AG08395 (cell line): Measurements from ENCODE around the gene IRAG1.

Experiments used
- DNase-seq: peaks from one replicate; pipeline ENCODE4 v3.0.0; 2012; ENCODE audit warnings: mixed read lengths, low spot score

Gene IRAG1, protein sequence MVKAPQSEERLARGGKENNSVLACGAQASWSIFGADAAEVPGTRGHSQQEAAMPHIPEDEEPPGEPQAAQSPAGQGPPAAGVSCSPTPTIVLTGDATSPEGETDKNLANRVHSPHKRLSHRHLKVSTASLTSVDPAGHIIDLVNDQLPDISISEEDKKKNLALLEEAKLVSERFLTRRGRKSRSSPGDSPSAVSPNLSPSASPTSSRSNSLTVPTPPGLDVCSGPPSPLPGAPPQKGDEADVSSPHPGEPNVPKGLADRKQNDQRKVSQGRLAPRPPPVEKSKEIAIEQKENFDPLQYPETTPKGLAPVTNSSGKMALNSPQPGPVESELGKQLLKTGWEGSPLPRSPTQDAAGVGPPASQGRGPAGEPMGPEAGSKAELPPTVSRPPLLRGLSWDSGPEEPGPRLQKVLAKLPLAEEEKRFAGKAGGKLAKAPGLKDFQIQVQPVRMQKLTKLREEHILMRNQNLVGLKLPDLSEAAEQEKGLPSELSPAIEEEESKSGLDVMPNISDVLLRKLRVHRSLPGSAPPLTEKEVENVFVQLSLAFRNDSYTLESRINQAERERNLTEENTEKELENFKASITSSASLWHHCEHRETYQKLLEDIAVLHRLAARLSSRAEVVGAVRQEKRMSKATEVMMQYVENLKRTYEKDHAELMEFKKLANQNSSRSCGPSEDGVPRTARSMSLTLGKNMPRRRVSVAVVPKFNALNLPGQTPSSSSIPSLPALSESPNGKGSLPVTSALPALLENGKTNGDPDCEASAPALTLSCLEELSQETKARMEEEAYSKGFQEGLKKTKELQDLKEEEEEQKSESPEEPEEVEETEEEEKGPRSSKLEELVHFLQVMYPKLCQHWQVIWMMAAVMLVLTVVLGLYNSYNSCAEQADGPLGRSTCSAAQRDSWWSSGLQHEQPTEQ

DNA sequence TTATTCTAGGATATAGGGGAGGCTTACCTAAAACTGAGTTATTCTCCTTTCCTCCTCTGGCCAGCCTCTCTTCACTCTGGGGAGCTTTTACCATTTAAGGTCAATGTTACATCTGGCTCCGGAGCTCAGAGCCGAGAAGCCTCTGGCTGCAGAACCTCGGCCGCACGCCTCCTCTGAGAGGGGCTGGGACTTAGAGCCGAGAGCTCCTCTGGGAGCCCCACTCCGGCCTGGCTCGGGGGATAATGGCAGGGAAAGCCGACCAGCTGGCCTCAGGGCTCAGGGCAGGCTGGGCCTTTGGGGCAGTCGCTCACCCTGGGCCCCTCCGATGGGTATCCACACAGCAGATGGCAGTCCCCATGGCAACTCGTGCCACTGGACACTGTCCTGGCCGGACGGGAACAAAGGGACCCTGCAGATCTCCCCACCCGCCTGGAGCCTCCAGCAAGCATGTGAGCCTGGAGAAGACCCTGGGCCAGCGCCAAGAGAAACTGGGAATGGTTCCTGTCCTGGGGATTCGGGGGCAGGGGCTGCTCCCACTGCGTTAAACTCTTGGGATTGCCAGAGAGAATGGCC, at the start of gene IRAG1:
TSS of gene IRAG1 (minus strand) at position 247 of the 573 bp plus-strand sequence. CDS start at position 94, 153 bp downstream.
- peak; percentile 69 for DNase-seq

- DNase-seq: peak; percentile 53
Observed at GRCh38 chr11:10742460-10743208, 49.1 kb upstream of the IRAG1 start.

- DNase-seq: peak; percentile 97
Observed at GRCh38 chr11:10735481-10736475, 42.2 kb upstream of the IRAG1 start.

GRCh38 chr11:10731064-10731680, 37.6 kb upstream of the IRAG1 start:
- DNase-seq: no peak

GRCh38 chr11:10730151-10730550, 36.6 kb upstream of the IRAG1 start:
- DNase-seq: peak; percentile 47

DNA sequence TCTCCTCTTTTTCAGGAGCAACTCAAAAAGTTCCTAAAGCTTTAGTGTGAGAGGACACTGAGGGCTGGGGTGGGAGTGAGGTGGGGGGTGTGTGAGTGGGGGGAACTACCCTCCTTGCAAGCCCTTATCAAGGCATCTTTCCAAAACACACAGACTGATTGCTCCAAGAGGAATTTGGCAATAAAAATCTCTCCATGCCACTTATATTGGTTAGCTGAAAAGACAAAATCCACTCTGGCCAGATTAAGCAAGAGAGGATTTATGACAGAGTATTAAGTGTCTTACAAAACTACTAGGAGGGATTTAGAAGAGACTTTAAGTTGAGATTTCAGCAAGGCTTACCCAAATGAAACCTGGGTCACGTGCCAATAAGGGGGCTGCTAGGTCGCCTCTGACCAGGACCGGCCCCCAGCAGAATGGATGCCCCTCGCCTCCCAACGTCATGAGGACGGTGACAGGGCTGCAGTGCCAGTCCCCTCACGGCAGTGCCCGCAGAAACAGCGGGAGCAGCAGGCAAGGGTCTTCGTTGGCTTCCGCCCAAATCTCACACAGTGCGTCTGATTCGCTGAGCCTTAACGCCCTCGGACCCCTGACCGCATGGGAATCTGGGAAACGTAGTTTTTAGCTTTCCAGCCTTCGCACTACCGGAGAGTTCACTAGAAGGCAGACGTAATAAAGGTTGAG, 35.4 kb upstream of the IRAG1 start:
- peak; percentile 32 for DNase-seq

GRCh38 chr11:10728154-10728553, 34.6 kb upstream of the IRAG1 start:
- DNase-seq: no peak

DNA sequence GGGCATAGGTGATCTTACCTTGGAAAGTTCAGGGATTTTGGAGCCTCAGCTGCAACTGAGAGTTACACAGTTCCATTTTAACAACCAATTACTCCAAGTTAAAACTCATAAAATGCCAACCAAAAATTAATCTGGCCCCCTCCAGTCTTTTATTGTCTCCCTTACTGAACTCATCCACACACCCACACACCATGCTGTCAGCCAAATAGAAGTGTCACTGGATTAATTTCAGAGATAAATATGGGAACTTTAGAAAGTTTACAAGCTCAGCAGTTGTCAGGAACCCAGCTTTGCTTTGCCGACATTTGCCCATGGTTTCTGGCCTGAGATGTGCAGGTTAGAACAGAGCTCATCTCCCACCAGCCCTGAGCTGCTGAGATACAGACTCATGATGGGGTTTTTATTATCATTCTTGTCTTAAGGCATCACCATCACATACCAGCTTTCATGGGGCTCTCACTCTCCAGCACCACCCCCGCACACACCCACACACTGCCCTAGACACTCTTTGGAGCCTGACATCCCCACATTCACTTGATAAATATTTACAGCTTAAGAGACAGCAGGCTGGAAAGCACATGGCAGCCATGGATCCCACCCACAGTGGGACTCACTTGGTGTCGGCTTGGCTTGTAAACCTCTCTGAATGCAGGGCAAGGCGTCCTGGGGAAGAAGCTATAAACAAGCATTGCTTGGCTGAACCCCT, 33.7 kb upstream of the IRAG1 start:
- peak; percentile 71 for DNase-seq

DNA sequence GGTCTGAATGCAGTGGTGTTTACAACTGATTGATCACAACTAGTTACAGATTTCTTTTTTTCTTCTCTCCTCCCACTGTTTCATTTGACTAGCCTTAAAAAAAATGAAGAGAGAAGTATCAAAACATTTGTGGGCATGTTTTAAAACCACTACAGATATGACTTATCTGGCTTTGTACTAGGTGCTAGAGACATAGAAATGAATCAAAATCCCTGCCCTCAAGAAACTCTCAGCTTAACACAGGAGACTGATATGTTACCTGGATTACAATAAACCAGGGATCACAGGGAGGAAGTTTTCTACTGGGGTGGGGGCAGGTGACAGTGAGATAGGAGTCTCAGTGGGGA, 32.3 kb upstream of the IRAG1 start:
- no peak for DNase-seq

GRCh38 chr11:10725114-10725906, 31.8 kb upstream of the IRAG1 start:
- peak; percentile 78 for DNase-seq

- no peak for DNase-seq
Observed at GRCh38 chr11:10722307-10722706, 28.8 kb upstream of the IRAG1 start.

GRCh38 chr11:10720881-10721376, 27.4 kb upstream of the IRAG1 start:
- no peak for DNase-seq

- DNase-seq: no peak
Observed at GRCh38 chr11:10719616-10720015, 26.1 kb upstream of the IRAG1 start.

DNA sequence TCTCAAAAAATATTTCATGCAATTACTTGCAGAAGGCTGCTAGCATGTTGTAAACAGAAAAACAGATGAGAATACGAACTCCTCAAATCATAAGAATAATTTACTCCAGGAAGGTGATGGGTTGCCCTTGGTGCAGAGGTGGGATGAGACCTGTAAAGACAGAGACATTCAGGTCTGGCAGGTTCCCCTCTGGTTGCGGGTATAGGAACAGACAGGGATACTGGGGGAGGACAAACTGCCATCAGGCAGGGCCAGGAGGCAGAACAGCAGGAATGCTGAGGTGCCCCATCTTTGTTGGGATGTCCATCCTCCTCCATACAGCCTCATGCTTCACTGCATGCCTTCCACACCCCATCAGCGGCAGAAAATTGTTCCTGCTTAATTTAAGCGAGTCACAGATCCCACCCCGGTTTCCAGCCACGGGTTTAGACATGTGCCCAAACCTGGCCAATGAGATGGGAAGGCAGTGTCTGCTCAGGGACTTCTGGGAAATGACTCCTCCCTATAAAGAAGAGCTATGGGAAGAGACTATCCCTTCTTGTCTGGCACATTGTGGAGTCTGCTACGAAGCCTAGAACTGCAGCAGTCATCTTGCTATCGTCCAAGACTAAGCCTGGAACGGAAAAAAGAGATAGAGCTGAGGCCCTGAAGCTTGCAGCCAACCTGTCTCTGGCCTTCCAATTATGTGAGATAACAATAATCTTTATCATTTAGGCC, 23.1 kb upstream of the IRAG1 start:
- DNase-seq: no peak

DNA sequence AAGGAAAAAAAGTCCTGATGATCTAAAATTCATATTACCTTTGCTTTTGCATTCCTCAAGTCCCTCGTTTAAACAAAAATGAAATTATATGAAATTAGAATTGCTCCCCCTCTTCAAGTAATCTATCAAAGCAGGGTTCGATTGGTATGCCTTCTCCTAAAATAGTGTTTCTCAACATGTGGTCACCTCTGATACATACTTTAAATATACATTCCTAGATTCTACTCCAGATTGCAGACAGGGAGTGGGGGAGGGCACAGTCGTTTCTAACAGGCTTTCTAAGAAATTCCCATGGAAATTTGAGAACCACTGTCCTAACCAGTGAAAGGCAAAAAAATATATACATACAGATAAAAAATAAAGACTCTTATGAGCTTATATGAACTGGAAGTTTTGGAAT, 22.6 kb upstream of the IRAG1 start:
- no peak for DNase-seq

DNA sequence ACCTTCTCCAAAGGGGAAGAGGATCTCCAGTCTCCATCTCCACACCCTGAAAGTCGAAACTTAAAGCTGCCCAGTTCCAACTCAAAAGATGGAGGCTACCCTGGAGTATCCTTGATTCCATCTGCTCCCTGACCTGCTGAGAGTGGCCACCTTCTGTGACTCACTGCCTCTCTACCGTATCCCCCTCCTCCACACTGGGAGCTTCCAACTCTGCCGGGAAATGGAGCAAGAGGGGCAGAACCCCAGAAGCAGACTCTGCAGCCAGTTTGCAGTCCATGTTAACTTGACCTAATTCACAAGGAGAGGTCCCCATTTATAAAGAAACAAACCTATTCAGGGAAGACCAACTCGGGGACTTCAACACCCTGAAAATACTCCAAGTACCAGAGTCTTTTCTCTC, 22.0 kb upstream of the IRAG1 start:
- DNase-seq: no peak
